GM13977 (cell line): ENCODE measurements around the gene TLR3.

Source experiments
- DNase-seq: peaks from one replicate; pipeline ENCODE4 v3.0.0; 2012; ENCODE audit warnings: low spot score
- CTCF ChIP-seq: IDR thresholded peaks from 2 replicates; pipeline ENCODE4 v1.5.1; 2012; ENCODE audit warnings: mild to moderate bottlenecking, control low read depth; ENCODE audit not compliant: insufficient read depth; ENCODE audit errors: extremely low read depth, missing control alignments
- in situ Hi-C: fragments of 300-500 bp; cut with MboI; formaldehyde crosslinking; loops from one replicate; pipeline ENCODE4 v1.12.0; 2022; ENCODE audit warnings: low sequenced_read_pairs, low pct_unique_long_range_greater_than_20kb, mixed read lengths, inconsistent platforms; ENCODE audit not compliant: unreplicated experiment

The TLR3 gene

DNA sequence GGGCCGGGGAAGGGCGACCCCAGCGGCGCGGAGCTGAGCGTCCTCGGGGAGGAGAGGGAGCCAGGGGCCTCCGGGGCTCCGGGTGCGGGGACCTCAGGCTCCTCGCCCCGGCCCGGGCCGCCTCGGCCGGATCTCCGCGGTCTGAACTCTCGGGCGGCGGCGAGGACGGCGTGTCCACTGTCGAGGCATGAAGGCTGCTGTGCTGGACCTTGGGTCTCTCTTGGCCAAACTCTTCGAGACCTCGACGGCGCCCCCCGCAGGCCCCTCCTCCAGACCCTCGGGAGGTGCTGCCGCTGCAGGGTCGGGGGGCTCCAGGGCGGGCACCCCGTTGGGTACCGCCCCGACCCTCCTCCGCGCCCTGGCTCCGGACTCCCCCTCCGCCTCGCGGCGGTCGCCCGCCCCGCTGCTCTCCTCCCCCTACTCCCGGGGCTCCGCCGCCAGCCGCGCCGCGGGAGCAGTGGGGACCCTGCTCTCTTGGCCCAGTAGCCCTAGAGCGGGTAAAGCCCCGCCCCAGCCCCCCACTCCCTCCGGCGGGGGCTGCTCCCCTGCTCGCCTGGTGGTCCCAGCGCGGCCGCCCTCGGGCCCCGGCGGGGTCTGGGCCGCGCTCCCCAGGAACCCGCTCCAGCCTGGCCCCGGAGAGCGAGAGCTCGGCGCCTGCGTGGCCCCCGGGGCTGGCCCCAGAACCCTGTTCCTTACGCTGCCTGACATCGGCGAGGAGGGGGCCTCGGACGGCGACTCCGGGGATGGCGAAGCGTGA lies 36.1 kb downstream of the TLR3 start:
- peak; percentile 37 for DNase-seq
- TF ChIP-seq CTCF: no peak
- in situ Hi-C loops: no loop called here

- DNase-seq: no peak
- in situ Hi-C loops: no loop called here
- TF ChIP-seq CTCF: no peak
These were observed 36.8 kb downstream of the TLR3 start for GRCh38 chr4:186105647-186106321.

DNA sequence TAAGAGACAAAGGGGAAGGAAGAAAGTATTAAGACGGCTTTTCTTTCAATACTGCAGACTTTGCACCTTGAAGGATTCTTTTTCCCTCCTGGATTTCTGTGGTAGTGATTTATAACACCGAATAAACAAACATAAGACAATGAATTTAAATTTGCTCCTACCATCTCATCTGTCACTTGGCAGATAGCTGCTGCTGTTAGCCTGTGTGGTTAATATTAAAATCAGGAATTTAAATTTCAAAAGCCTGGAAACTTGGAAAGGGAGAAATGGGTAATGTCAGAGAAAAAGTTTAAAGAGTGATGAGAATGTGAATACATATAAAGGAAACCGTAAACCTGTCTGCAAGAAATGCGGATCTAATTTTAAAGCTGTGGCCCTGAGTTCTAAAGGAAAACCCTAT lies 39.0 kb downstream of the TLR3 start:
- no peak for DNase-seq
- in situ Hi-C loops: no loop called here
- TF ChIP-seq CTCF: no peak

- TF ChIP-seq CTCF: no peak
- DNase-seq: no peak
- in situ Hi-C loops: no loop called here
These were observed 39.4 kb downstream of the TLR3 start for GRCh38 chr4:186108391-186108790.

DNA sequence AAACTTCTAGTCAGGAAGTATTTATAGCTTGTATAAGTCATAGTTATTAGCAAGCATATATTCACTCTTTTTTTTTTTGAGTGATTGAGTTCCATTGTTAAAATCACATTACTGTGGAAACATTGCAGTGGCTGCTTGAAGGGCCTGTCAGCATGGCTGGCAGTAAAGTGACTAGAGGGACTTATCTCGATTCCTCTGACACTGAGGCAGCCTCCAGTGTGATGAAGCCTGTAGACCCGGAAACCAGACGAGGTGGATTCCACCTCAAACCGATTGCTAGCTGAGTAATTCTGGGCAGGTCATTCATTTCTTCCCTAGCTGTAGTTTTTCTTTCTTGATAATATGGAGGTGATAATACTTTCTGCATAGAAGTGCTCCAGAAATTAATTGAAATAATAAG lies 40.3 kb downstream of the TLR3 start:
- TF ChIP-seq CTCF: no peak
- in situ Hi-C loops: no loop called here
- no peak for DNase-seq

GRCh38 chr4:186116697-186117096 lies 47.7 kb downstream of the TLR3 start:
- no peak for TF ChIP-seq CTCF
- DNase-seq: no peak
- in situ Hi-C loops: no loop called here
